GM23338 (cell line): ENCODE data around the gene IMP3. TPM values are rescaled to one million over a fixed set of nuclear protein-coding genes. Genes with fewer than 3 reads are reported as not detected.

Experiments used
- polyA plus RNA-seq: library from polyadenylated mRNA; unstranded; fragments of >200 nt; fragmentation: Nextera tagmentation; extraction: Ambion mirVana; gene quantifications from 2 replicates; pipeline ENCODE4 v1.2.1, GENCODE V29; 2016
- total RNA-seq: library from RNA; depleted of rRNA; stranded (reverse); fragments of >200 nt; shearing (Covaris generic); gene quantifications from 2 replicates; pipeline ENCODE4 v1.2.3, GENCODE V29; 2014; rRNA removed

The IMP3 gene
- total and polyA plus RNA-seq, 2 experiments from 2014 or later = 210 to 319 TPM

Other genes with a start within 250 kb of the IMP3 start
- gene SIN3A, start 188.5 kb downstream of the IMP3 start, total RNA-seq = 68.4 and 73.0 TPM in 2 replicates
- gene SIN3A, start 188.5 kb downstream of the IMP3 start, polyA plus RNA-seq = 22.6 and 24.3 TPM in 2 replicates
- 27.2 and 32.7 TPM in 2 replicates for gene PTPN9, start 60.9 kb downstream of the IMP3 start, total RNA-seq
- 12.1 and 13.3 TPM in 2 replicates for gene PTPN9, start 60.9 kb downstream of the IMP3 start, polyA plus RNA-seq
- gene SNUPN, start 14.5 kb downstream of the IMP3 start, total RNA-seq = 27.7 and 31.5 TPM in 2 replicates
- gene SNUPN, start 14.5 kb downstream of the IMP3 start, polyA plus RNA-seq = 20.5 and 22.4 TPM in 2 replicates
- gene SNX33, start 7.7 kb upstream of the IMP3 start, total RNA-seq = 14.6 and 21.2 TPM in 2 replicates
- gene SNX33, start 7.7 kb upstream of the IMP3 start, polyA plus RNA-seq = 4.9 and 6.2 TPM in 2 replicates
- 3.6 and 4.0 TPM in 2 replicates for gene CSPG4, start 72.6 kb upstream of the IMP3 start, total RNA-seq
- 0.27 and 0.33 TPM in 2 replicates for gene CSPG4, start 72.6 kb upstream of the IMP3 start, polyA plus RNA-seq
- 29.3 and 37.6 TPM in 2 replicates for gene UBE2Q2, start 203.2 kb upstream of the IMP3 start, total RNA-seq
- gene UBE2Q2, start 203.2 kb upstream of the IMP3 start, polyA plus RNA-seq = 14.9 and 23.7 TPM in 2 replicates